ENCODE results near the gene SBK1. TPM values are rescaled to one million over a fixed set of nuclear protein-coding genes. Genes with fewer than 3 reads are reported as not detected.

The SBK1 gene
- total RNA-seq, 2 donors from 2014 or later, result 0.47 to 0.52 TPM

DNA sequence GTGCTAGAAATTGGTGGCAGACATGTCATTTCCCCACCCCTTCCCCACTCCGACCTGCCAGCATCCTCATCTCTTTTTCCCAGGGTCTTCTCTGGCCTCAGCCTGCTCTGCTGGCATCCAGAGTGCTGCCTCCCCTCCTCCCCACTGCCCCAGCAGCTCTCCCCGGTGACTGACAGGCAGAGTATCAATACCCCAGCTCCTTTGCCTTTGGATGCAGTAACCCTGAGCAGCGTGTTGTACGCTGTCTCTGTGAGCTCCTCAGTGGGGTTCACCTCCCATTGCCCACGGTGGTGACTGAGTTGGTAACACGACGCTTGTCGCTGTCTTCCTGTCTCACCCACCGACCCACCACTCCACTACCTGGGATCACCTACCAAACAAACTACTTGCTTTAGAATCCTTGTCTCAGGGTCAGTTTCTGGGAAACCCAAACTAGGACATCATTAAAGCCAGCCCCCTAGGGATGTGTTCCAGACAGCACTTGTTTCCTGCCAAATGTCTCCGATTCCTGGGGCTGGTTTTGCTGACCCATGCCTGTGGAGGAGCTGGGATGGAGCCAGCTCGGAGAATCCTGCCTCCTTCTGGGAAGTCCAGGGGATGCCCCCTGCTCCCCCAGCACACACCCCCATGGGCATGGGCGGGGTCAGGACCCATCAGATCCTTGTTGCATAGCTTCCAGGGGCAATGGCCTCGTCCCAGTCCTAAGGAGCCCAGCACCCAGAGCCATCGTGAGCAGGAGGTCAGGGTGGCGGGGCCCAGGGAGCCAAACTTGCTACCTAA lies 8.3 kb upstream of the SBK1 start:
- Histone ChIP-seq H3K9me3 (no peaks in the 10 kb centered on the region), H3K4me1 (no peaks in the 10 kb centered on the region), H3K27ac (no peak overlapping the region), H3K27me3 (no peaks in the 10 kb centered on the region), H3K36me3 (no peaks in the 10 kb centered on the region), H3K4me3 (no peak overlapping the region)
- no peak for TF ChIP-seq CTCF (IDR thresholded peaks at IDR 0.05)
- DNase-seq (ENCODE audit: low spot score), result no peak

DNA sequence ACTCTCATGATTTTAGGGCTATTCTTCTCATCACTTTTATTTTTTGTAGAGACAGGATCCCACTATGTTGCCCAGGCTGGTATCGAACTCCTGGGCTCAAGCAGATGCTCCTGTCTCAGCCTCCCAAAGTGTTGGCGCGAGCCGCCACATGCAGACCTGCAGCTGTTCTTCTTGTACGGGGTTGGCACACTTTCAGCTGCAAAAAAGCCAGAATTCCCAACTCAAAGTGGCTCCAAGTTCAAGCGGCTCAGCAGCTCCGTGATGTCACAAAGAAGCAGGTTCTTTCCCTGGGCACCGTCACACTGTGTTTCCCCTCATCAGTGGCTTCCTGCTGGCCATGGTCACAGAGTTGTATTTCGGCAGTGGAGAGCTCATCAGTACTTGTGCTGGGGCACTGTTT lies 6.7 kb upstream of the SBK1 start:
- H3K4me1 ChIP-seq, result no peaks in the 10 kb centered on the region
- no peaks in the 10 kb centered on the region for H3K27me3 ChIP-seq
- H3K9me3 ChIP-seq, result no peaks in the 10 kb centered on the region
- no peak overlapping the region for H3K4me3 ChIP-seq
- no peak for DNase-seq (ENCODE audit: low spot score)
- H3K27ac ChIP-seq, result no peak overlapping the region
- TF ChIP-seq CTCF (IDR thresholded peaks at IDR 0.05), result no peak
- no peaks in the 10 kb centered on the region for H3K36me3 ChIP-seq

- Histone ChIP-seq H3K4me1 (peaks cover 0 to 12% of the 10 kb centered on the region in 2 donors), H3K27ac (no peak overlapping the region), H3K9me3 (no peaks in the 10 kb centered on the region), H3K36me3 (no peaks in the 10 kb centered on the region), H3K27me3 (no peaks in the 10 kb centered on the region), H3K4me3 (no peak overlapping the region)
- no peak for DNase-seq (ENCODE audit: low spot score)
- no peak for TF ChIP-seq CTCF (IDR thresholded peaks at IDR 0.05)
Measured at GRCh38 chr16:28288114-28288513, 4.2 kb upstream of the SBK1 start.

DNA sequence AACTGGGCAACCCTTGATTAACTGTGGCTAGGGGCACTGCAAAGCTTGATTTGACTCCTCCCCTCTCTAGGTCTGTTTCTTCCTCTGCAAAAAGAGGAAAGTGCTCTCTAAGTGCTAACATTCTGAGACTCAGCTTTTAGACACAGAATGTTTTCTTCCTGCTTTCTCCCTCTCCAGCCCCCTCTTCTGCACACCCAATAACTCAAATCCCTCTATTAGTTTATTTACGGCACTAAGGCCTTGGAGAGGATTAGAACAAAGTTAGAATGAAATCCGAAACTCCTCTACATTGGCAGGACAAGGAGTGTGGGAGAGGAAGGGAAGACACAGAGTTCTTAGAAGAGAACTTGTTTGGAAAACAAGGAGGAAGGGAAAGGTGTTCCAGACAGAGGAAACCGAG lies 3.3 kb upstream of the SBK1 start:
- DNase-seq (ENCODE audit: low spot score), result no peak
- no peak overlapping the region for H3K4me3 ChIP-seq
- no peaks in the 10 kb centered on the region for H3K27me3 ChIP-seq
- no peaks in the 10 kb centered on the region for H3K36me3 ChIP-seq
- no peaks in the 10 kb centered on the region for H3K9me3 ChIP-seq
- peaks cover 0 to 19% of the 10 kb centered on the region in 2 donors for H3K4me1 ChIP-seq
- no peak overlapping the region for H3K27ac ChIP-seq
- no peak for TF ChIP-seq CTCF (IDR thresholded peaks at IDR 0.05)

GRCh38 chr16:28289939-28290858 lies 2.1 kb upstream of the SBK1 start:
- DNase-seq (ENCODE audit: low spot score), result no peak
- no peak for TF ChIP-seq CTCF (IDR thresholded peaks at IDR 0.05)
- Histone ChIP-seq H3K9me3 (no peaks in the 10 kb centered on the region), H3K4me1 (peaks cover 0 to 19% of the 10 kb centered on the region in 2 donors), H3K27me3 (no peaks in the 10 kb centered on the region), H3K27ac (no peak overlapping the region), H3K36me3 (no peaks in the 10 kb centered on the region), H3K4me3 (no peak overlapping the region)

All from right atrium auricular region (tissue), 2 donors.